Thyroid gland (tissue), 4 donors: ENCODE data around the gene STYK1. TPM values are rescaled to one million over a fixed set of nuclear protein-coding genes. Genes with fewer than 3 reads are reported as not detected.

Experiments
- DNase-seq, 2 donors: peaks; one replicate each; pipeline ENCODE4 v3.0.0-alpha.2; 2019
- H3K27ac ChIP-seq, 3 donors: fragments of 200-600 bp; sonication (generic); 1 replicate in 2 of 3; 2 replicates in 1 of 3; pipeline ENCODE4 v1.5.1; 2016 to 2019; ENCODE audit warnings: mild to moderate bottlenecking in 1 of 3, moderate library complexity in 1 of 3
- H3K27me3 ChIP-seq: fragments of 200-600 bp; sonication (generic); one replicate; pipeline ENCODE4 v1.5.1; 2019
- H3K36me3 ChIP-seq, 2 donors: fragments of 200-600 bp; sonication (generic); one replicate each; pipeline ENCODE4 v1.5.1; 2016 to 2019
- H3K4me1 ChIP-seq, 2 donors: fragments of 200-600 bp; sonication (generic); one replicate each; pipeline ENCODE4 v1.5.1; 2017 to 2019
- H3K4me3 ChIP-seq, 3 donors: fragments of 200-600 bp; sonication (generic); replicated peaks in 1 of 3; 1 replicate in 2 of 3; 2 replicates in 1 of 3; pipeline ENCODE4 v1.5.1; 2016; ENCODE audit warnings: mild to moderate bottlenecking in 1 of 3
- H3K9me3 ChIP-seq: fragments of 200-600 bp; sonication (generic); one replicate; pipeline ENCODE4 v1.5.1; 2017
- CTCF ChIP-seq, 6 experiments: fragments of 200-600 bp in 3 of 6; fragments of 450-650 bp in 3 of 6; sonication (generic) in 3 of 6; IDR thresholded peaks; one replicate each; pipeline ENCODE4 v1.5.1; 2016 to 2019; ENCODE audit warnings: antibody characterized with exemption in 6 of 6, mild to moderate bottlenecking in 2 of 6, inconsistent platforms in 1 of 6, moderate library complexity in 1 of 6
- POLR2A ChIP-seq, 2 donors: fragments of 450-650 bp; IDR thresholded peaks; one replicate each; pipeline ENCODE4 v1.6.1; 2017; ENCODE audit warnings: antibody characterized with exemption in 2 of 2, mild to moderate bottlenecking in 2 of 2, moderate library complexity in 1 of 2
- WGBS, 2 donors: methylation state at CpG; one replicate each; pipeline ENCODE4 v1.1.5; 2017; 5-methylcytosine and 5-hydroxymethylcytosine counted together
- intact Hi-C: fragments of 100-400 bp; cut with DNase I; formaldehyde crosslinking; loops from one replicate; pipeline ENCODE4 v1.15.1; 2023
- total RNA-seq, 4 donors: library from RNA; depleted of rRNA; stranded (reverse); fragments of >200 nt; gene quantifications; one replicate each; pipeline ENCODE4 v1.2.3, GENCODE V29; 2016

STYK1 gene
- total RNA-seq, 4 donors from 2014 or later: 0.40 TPM; not detected in 3

GRCh38 chr12:10701843-10702242, 28.0 kb upstream of the STYK1 start:
- H3K27ac ChIP-seq: no peak overlapping the region
- no peaks in the 10 kb centered on the region for H3K27me3 ChIP-seq
- H3K36me3 ChIP-seq: peaks cover 48 to 64% of the 10 kb centered on the region in 2 donors
- TF ChIP-seq CTCF (IDR thresholded peaks at IDR 0.05): no peak
- TF ChIP-seq POLR2A (IDR thresholded peaks at IDR 0.05): no peak
- intact Hi-C loops: no loop called here
- no peaks in the 10 kb centered on the region for H3K4me1 ChIP-seq
- WGBS, 2 donors: 94% methylated on average over 14 of the region's 14 CpGs
- no peak for DNase-seq
- no peak overlapping the region for H3K4me3 ChIP-seq
- H3K9me3 ChIP-seq: no peaks in the 10 kb centered on the region

DNA sequence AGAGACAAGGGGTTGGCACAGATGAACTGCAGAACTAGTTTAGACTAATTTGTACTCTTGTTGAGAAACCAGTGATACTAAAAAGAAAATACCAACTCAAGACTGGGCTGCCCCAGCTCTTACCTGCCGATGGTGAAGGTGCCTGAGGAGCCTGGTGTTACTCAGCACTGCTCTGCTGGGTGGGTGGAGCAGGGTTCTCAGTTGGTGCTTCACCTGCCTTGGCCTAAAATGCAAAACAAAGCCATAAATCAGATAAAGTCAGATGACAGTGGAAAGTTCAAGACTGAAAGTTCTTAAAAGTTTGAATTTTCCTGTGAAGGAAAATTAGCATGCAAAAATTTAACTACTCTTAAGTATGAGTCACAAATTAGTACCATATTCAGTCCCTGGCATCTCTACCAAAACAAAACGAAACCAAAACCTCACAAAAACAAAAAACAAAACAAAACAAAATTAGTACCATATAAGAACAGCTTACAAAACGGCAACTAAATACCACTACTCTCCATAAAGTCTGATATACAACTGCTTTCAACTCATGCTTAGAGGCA, 27.4 kb upstream of the STYK1 start:
- Histone ChIP-seq H3K27me3 (no peaks in the 10 kb centered on the region), H3K9me3 (no peaks in the 10 kb centered on the region), H3K27ac (no peak overlapping the region), H3K4me3 (no peak overlapping the region), H3K4me1 (no peaks in the 10 kb centered on the region), H3K36me3 (peaks cover 48 to 61% of the 10 kb centered on the region in 2 donors)
- WGBS, 2 donors: 76 to 86% methylated on average over 3 of the region's 3 CpGs
- no peak for DNase-seq
- TF ChIP-seq CTCF (IDR thresholded peaks at IDR 0.05): no peak
- TF ChIP-seq POLR2A (IDR thresholded peaks at IDR 0.05): no peak
- intact Hi-C loops: no loop called here

- Histone ChIP-seq H3K9me3 (no peaks in the 10 kb centered on the region), H3K4me3 (no peak overlapping the region), H3K27me3 (no peaks in the 10 kb centered on the region), H3K36me3 (peaks cover 48 to 60% of the 10 kb centered on the region in 2 donors), H3K4me1 (no peaks in the 10 kb centered on the region), H3K27ac (no peak overlapping the region)
- 94 to 95% methylated on average over 3 of the region's 3 CpGs for WGBS, 2 donors
- intact Hi-C loops: no loop called here
- DNase-seq: no peak
- TF ChIP-seq CTCF (IDR thresholded peaks at IDR 0.05) (no peak), POLR2A (IDR thresholded peaks at IDR 0.05) (no peak)
Observed at GRCh38 chr12:10700581-10700980, 26.7 kb upstream of the STYK1 start.

GRCh38 chr12:10697862-10698261, 24.0 kb upstream of the STYK1 start:
- TF ChIP-seq POLR2A (IDR thresholded peaks at IDR 0.05) (no peak), CTCF (IDR thresholded peaks at IDR 0.05) (no peak)

DNA sequence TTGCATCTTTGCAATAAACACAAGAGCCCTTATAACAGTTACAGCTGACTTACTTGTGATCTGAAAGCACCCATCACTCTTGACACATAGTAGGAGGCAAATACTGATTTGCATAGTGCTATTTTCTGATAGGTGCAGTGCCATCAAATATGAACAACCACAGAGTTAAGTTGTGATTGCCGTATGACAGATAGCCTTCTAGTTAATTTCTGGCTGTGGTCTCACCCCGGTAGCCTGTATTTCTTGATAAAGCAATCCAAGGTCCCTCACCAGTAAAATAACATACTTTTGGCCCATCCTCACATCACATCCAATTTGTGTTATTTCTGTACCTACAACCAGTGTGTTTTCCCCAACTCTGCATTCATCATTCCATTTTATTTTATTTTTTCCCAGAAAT, 23.3 kb upstream of the STYK1 start:
- no peak for DNase-seq
- no peak overlapping the region for H3K27ac ChIP-seq
- H3K27me3 ChIP-seq: no peaks in the 10 kb centered on the region
- intact Hi-C loops: no loop called here
- H3K9me3 ChIP-seq: no peaks in the 10 kb centered on the region
- TF ChIP-seq POLR2A (IDR thresholded peaks at IDR 0.05) (no peak), CTCF (IDR thresholded peaks at IDR 0.05) (no peak)
- 96 to 97% methylated on average over 2 of the region's 2 CpGs for WGBS, 2 donors
- H3K36me3 ChIP-seq: peaks cover 29 to 39% of the 10 kb centered on the region in 2 donors
- H3K4me3 ChIP-seq: no peak overlapping the region
- H3K4me1 ChIP-seq: no peaks in the 10 kb centered on the region

More at GRCh38 chr12:10697862-10698261, 24.0 kb upstream of the STYK1 start:
- DNase-seq: no peak
- no peaks in the 10 kb centered on the region for H3K4me1 ChIP-seq
- 89 to 98% methylated on average over 1 of the region's 1 CpG for WGBS, 2 donors
- peaks cover 36 to 46% of the 10 kb centered on the region in 2 donors for H3K36me3 ChIP-seq
- H3K27me3 ChIP-seq: no peaks in the 10 kb centered on the region
- H3K9me3 ChIP-seq: no peaks in the 10 kb centered on the region
- intact Hi-C loops: no loop called here
- H3K4me3 ChIP-seq: no peak overlapping the region
- H3K27ac ChIP-seq: no peak overlapping the region
